ENCODE results near the gene LRRC4C.

DNA sequence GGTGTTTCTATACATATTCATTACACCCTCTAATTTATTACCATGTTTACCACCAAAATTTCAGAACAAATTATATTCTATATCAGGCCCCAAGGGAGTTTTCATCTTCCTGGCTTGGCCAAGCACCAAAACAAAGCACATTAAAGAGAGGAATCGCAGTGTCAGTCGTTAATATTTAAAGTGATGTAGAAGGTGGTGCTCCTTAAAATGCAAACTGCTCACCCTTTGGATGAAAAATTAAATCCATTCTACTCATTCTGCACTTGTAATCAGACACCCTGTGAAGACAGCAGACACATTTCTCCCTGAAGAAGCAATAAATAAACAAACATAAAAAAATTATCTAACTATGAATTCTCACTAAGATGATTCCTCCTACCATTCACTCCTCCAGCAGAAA lies 113.4 kb downstream of the LRRC4C start:
- no peak for TF ChIP-seq POLR2AphosphoS5 (IDR thresholded peaks at IDR 0.05; ENCODE audit: low read depth, low read length)
- TF ChIP-seq TAF1 (IDR thresholded peaks at IDR 0.05; ENCODE audit: borderline replicate concordance, low read depth, low read length), result no peak

Measured in GM12892 (cell line).